T-helper 1 cell treated with Interleukin-12 subunit alpha and Interleukin-12 subunit beta and Interleukin-4 antibody, amounts not matched to agents 30 ng/mL and 1 ng/mL, for 36 hours (primary cell): ENCODE data around the gene OSM. TPM values are rescaled to one million over a fixed set of nuclear protein-coding genes. Genes with fewer than 3 reads are reported as not detected.

Experiments
- intact Hi-C: fragments of 100-400 bp; cut with micrococcal nuclease; formaldehyde crosslinking; loops from one replicate; pipeline ENCODE4 v1.15.1; 2024
- total RNA-seq: library from RNA; stranded (reverse); gene quantifications from 2 replicates; pipeline ENCODE4 v1.2.3, GENCODE V29; 2022

The OSM gene
- total RNA-seq = 193 and 195 TPM in 2 replicates

DNA sequence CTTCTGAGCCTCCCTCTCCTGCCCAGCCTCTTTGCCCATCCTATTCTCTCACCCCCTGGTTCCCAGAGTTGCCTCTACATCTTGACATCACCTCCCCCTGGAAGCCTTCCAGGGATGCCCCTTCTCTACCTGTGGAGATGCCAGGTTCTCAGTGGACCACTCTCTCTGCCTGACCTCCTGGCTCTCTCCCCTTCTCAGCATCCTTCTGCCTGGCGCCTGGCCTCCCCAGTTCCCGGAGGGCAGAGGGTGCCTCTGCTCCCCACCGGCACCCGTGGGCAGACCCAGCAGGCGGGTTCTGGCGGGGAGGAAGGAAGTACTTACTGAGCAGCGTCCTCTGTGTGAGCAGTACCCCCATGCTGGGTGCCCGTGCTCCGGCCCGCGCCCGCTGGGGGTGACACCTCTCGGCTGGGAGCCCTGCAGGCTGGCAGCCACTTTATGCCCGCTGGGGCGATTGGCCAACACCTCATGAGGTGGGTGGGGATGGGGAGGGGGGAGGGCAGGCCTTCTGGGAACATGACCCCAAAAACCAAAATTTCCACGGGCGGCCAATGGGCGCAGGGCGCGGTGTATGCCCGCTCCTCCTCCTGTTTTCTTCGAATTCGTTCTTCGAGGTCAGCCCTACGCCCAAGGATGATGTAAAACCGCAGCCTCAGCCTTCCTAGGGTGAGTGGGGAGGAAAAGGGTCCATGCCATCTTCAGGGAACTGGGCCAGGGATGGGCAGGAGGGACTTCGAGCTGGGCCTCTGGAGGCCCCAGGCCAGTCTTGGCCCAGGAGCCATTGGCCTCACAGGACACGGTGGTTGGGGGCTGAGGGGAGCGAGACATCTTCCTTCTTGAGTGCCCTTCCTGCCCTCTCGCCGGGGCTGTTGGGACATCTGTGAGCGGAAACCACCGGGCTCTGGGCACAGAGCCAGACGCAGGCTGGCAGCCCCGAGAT, at the start of gene OSM:
Gene OSM, minus strand, starts transcription at position 407 of the 937 bp plus-strand sequence. Its CDS starts 52 bp downstream, at position 355.
- intact Hi-C loops = loop anchor here (1.0 to 5.0 kb wide), 13 partner anchors 20 to 794 kb away; partner anchors contain the start of genes ASCC2, LIF, NF2 and RNF215

DNA sequence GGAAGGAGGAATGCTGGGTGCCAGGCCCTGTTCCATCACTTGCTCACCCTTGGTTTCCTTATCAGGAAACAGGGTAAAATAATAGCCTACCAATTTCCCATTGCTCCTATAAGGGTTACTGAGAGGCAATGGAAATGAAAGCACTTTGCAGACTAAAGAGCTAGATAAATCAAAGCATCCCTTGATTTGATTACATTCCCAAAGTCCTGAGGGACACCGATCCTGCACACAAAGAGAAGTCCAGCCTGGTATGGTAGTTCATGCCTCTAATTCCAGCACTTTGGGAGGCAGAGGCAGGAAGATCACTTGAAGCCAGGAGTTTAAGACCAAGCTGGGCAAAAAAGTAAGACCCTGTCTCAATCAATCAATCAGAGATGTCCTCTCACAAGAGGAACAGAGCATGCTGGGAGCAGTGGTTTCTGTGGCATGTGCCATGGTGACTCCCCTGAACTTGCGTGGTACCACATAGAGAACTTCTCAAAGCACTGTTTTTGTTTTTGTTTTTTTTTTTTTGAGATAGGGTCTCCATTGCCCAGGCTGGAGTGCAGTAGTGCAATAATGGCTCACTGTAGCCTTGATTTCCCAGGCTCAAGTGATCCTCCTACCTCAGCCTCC, 49.4 kb upstream of the OSM start:
- intact Hi-C loops = loop anchor here (1.0 kb wide), 1 partner anchor 8 kb away; no protein-coding TSS in a partner anchor

DNA sequence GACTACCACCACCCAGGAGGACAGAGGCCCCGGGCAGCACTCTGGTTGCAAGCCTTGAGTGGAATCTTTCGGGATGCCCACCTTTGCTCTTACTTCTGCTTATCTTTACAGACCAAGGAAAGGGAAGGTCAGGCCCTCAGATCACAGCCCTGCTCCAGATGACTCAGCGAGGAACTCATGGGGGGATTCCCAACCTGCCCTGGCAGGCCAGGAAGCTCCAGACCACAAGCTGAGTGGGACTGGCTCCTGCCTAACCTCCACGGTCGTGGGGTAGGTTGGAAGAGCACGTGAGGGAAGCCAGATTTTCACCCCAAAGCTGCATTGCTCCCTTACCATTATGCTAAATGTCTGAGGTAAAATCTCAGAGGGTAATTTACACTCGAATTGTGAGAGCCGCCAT, 48.3 kb upstream of the OSM start:
- intact Hi-C loops = loop anchor here (1.0 kb wide), 1 partner anchor 9 kb away; no protein-coding TSS in a partner anchor

DNA sequence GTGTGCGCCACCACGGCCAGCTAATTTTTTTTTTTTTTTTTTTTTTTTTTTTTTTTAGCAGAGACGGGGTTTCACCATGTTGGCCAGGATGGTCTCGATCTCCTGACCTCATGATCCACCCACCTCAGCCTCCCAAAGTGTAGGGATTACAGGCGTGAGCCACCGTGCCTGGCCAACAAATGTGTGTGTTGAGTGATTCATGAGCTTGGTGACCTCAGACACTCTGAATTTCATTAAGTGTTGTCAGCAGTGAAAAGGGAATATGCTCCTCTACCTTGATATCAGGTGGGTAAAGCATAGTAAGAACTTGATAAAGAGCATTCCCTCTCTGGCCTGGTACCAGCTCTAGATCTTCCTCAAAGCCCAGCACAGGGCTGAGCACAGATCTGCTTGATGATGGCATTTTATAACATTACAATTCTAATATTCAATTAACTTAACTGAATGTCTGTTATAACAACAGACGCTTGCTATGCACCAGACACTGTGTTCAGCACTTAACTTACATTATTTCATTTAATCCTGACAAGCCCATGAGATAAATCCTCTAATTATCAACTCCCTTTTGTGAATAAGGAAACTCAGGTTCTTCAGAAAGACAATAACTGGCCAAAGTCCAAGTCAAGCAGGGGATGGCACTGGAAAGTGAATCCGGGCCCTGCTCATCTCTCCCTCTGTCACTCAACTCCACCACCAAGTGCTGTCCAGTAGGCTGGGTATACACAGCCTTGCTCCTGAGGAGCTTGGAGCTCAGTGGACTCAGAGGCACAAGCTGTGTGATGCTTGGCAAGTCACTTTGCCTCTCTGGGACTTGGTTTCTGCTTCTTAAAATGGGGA, 47.1 kb upstream of the OSM start:
- intact Hi-C loops = loop anchor here (1.0 kb wide), 1 partner anchor 7 kb away; no protein-coding TSS in a partner anchor

DNA sequence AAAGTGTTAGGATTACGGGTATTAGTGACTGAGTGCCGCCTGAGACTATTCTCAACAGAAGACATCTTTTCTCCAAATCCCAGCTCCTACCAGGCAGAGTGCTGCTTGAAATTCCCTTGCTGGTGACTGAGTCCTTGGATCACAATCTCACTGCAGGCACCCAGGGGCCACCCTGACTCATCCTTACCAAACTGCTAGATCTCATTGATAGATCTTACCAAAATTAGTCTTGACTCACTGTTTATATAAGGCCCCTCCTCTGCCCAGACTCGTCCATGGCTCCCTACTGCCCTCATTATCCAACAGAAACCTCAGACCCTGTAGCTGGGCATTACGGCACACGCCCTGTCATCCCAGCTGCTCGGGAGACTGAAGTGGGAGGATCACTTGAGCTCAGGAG, 45.4 kb upstream of the OSM start:
- intact Hi-C loops = no loop called here

DNA sequence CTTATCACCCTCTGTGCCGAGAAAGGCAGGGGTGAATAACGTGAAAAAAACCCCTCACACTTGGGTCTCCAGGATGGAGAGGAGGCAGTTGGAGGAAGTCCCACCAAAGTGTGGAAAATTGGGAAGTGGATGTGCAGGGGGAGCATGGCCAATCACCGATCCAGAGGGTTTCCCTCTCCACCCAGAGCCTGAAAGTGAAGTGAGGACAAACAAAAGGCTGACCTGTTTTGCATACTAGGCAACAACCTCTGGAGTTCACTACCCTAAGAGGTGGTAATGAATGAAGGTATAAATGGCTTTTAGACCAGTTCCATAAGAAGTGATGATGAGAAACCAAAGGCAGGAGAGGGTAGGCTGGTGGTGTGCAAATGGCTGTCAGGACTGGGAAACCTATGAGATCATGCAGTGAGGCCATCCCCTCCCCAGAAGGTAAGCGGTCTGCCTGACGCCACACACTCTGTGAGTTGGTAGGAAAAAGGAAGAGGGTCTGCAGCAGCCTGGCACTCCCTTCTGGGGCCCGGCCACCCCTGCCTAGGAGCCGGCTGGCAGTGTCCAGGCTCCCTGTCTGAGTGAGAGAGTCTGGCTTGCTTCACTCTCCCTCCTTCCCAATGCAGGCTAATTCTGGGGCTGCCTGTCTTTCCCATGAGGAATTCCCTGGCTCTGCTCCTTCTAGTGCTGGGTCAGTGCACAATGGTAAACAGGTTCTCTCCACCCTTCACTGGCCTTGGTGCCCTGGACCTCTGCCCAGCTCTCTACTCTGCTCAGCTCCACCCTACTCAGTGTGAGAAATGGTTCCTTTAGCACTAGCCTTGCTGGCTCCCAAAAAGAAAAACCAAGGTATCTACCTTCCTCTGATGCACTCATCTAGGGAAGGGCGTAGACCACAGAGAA, 44.5 kb upstream of the OSM start:
- intact Hi-C loops = no loop called here

DNA sequence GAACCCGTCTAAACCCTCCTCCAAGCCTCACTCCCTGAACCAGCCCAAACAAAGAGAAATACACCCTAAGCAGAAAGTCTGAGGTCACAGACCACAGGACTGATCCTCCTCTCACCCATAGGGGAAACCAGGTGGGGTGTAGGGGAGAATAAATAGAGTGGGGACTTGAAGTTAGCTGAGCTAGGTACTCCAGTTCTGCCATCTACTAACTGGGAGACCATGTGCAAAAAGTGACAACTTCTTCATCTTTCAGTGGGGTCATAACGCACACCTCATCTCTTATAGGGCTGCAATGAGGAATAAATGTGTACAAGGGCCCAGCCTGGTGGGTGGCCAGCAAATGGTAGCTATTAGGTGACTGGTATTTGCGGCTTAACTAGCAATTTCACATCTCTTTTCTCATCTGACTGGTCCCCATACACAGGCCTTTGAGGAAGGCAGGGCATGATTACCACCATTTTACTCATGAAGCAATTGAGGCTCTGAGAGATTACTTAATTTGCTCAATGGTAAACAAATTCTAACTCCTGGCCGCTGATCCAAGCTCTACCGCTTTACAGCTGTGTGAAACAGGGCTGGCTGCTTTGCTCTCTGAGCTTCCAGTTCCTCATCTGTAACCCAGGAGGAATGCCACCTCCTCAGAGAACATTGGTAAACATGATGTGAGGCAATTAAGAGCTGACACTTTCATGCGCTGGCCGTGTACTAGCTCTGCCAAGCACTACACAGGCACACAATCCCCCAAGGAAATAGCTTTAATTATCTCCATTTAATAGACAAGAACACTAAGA, 43.5 kb upstream of the OSM start:
- intact Hi-C loops = loop anchor here (5.0 kb wide), 2 partner anchors 112 to 473 kb away; partner anchors contain the start of gene ASCC2

DNA sequence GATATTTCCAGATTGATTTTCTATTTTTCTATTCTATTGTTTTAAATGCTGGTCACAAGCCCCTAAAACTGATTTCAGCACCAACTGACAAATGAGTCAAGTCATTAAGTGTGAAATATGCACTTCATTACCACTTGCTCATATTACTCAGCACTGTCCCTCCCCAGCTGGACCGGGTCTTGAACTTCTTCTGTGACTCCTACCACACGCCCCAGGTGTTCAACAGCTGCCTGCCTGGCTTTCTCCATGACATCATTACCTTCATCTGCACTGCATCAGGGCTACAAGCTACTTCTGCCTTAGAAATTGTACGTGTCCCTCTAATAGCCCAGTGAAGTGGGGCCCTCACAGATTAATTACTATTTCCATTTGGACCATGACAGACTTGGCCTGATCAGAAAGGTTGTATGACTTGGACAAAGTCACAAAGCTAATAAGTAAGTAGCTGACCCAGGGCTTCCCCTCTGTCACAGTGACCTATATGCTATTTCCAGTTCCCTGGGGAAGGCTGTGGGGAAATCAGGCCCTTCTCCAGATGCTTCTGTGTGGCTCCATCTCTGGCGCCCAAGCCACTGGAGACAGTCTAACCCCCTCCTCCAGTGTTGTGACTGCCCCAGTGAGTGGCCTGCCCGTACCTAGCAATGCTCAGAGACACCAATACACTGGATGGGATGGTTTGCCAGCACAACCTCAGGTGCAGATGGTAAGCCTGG, 42.0 kb upstream of the OSM start:
- intact Hi-C loops = loop anchor here (5.0 kb wide), 2 partner anchors 114 to 471 kb away; partner anchors contain the start of gene ASCC2

DNA sequence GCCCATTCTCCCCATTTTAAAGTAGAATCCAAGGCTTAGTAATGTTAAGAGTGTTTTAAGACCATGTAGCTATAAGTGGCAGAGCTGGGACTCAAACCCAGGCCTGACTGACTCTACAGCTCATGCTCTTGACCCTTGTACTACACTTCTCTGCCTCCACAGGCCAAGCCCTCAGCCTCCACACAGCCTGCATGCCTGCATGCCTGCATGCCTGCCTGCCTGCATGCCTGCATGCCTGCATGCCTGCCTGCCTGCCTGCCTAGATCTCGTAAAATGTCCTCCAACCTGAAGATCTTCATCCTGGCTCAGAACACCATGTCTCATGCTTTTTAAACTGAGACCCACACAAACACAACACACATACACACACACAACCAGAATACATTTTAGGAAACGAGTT, 41.4 kb upstream of the OSM start:
- intact Hi-C loops = loop anchor here (5.0 kb wide), 2 partner anchors 114 to 471 kb away; partner anchors contain the start of gene ASCC2

DNA sequence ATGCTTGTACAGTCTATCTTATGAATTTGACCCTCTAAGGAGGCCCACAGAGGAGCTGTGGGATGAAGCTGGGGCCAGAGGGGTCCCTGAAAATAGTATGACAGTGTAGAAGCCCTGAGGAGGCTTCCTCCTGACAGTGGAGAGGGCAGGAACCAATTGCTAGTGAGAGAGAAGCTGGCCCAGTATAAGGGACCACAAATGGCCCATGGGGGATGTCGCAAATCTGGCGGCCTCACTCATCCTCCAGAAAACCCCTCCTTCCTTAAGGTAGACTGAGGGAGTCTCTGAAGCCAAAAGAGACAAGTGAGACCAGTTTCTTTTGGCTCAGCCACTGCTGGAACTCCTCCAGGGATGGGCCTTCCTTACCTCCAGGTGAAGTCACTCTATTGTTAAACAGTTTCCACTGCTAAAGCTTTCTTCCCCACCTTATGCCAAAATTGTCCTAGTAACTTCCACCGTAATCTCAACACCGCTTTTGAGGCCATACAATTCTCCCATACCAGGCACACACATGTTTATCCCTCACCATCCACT, 40.5 kb upstream of the OSM start:
- intact Hi-C loops = loop anchor here (5.0 kb wide), 2 partner anchors 115 to 470 kb away; partner anchors contain the start of gene ASCC2

DNA sequence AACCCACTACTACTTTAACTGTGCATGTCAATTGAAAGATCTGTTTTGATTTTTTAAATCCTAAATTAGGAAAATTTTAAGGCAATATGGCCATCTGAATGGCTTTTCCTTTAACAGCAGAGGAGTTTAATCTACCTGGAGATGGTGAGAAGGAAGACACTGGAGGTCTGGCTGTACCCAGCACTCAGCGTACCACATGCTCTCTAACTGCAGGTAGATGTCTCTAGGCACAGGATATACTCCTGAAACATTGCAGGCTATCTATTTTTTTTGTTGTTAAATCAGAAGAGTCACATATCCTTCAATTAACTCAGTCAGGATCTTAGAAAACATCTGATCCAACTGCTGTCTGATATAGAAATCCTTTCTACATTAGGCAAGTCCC, 40.0 kb upstream of the OSM start:
- intact Hi-C loops = loop anchor here (1.0 to 5.0 kb wide), 6 partner anchors 8 to 469 kb away; partner anchors contain the start of genes ASCC2 and SF3A1

DNA sequence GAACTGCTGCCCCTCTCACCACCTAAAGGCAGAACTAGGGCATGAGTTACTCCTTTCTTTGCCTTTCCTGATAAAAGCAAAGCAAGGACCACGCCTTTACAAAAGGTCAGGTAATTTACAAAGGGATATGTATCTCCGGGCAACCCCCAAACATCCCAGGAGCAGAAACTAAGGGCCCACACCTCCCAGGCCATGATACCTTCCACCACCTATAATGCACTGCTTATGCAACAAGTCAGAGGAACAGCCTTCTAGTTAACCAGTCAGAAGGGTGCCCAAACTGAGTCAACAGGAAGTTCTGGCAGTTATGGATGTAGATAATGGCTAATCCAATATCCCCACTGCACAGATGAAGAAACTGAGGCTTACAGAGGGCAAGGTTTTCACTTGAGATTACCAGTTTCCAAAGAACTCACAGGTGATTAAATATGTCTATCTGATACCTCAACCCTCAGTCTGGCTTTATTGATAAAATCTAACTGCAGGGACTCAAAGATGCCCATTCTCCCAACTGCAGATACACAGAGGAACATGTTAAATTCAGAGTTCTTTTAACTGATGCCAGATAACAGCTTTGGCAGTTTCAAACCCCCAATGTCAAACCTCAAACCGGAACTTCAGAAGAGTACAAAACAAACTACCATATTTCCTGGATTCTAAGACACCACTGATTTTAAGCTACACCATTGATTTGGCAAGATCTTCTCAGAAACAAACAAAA, 39.4 kb upstream of the OSM start:
- intact Hi-C loops = loop anchor here (1.0 to 5.0 kb wide), 7 partner anchors 8 to 469 kb away; partner anchors contain the start of genes ASCC2, CASTOR1 and SF3A1

DNA sequence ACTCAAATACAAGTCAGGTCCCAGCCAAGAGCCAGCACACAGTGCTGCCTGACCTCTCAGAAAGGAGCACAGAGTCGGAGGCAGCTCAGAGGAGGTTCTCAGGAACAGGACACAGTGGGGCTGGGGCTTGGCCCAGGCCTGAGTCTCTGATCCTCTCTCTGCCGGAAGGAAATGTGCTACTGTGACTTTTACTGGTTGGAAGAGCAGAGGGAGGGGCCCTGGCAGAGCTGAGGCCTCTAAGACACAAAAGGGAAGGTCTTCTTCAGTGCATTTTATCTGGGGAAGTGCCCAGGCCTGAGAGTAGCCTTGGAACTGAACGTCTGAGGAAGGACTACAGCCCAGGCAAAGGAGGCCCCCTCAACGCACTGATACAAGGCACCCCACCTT, 38.9 kb upstream of the OSM start:
- intact Hi-C loops = loop anchor here (1.0 to 5.0 kb wide), 3 partner anchors 16 to 468 kb away; partner anchors contain the start of genes ASCC2 and CASTOR1

DNA sequence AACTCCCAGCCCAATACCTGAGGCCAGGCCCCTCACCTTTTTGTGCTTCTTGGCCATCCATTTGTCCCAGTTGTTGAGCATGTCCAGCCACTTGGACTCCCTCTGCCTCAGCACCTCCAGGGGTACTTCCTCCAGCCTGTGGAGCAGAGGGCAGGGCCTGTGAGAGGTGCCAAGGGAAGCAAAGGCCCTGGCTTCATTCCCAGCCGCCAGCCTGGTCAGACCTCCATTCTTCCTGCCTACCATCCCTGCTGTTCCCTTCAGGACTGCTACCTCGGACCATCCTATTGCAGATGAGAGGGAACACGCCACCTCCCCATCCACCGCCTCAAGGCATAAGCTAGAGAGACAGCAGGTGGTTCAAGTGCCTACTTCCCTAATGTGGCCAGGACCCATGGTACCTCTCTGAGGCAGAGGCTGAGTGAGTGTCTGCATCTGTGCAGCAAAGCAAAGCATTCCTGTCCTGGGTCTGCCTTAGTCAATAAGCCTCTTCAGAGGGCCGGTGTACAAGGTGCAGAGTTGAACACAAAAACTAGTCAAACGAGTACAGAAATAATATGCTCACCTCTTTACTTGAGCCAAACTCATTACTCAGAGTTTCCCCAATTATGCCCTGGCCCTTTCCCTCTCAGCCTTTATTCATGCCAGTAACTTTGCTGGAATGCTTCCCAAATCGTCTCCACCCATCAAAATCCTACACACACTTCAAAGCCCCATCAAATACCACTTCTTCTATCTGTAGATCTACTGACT, 38.0 kb upstream of the OSM start:
- intact Hi-C loops = loop anchor here (1.0 to 5.0 kb wide), 3 partner anchors 15 to 467 kb away; partner anchors contain the start of genes ASCC2 and CASTOR1

DNA sequence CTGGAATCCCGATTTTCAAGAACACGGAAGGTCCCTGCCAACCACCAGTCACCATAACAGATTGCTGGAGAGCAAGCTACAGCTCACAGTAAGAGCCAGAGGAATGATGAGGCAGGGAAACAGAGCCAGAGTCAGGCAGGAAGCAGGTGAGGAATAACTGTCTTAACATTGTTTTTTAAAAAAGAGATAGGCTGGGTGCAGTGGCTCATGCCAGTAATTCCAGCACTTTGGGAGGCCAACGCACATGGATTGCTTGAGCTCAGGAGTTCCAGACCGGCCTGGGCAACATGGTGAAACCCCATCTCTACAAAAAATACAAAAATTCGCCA, 36.1 kb upstream of the OSM start:
- intact Hi-C loops = no loop called here

DNA sequence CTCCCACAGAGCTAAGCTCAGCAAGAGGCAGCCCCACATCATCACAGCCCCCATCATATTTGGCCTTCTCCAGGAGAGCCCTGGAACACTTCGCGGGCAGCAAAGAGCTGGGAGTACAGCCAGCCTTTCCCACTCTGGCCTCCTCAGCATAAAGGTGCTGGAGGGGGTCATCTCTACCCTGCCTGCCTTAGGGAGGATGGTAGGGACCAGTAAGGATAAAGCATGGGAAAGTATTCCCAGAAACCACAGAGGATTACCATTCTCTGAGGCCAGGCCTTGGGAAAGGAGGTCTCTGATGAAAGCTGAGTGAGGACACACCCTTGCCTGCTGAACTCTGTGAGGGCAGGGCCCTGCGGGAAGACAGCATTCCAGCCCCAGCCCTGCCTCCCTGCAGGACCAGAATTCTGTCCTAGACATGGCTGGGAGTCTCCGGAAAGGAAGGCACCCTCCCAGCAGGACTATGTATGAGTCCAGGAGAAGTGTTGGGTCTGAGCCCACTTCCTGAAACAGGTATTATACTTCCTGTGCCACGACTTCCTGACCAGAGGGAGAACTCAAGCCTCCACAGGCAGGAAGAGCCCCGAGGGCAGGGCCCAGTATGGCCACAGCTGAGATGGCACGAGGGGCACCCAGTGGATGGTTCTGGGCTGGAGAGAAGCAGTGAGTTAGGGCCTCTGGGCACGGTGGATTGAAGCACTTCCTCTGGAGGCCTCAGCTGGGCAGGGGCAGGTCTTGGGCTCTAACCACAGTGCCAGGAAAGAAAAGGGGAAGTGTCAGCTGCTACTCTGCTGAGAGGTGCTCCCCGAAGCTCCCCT, 35.6 kb upstream of the OSM start:
- intact Hi-C loops = no loop called here
